WTC11 (cell line): ENCODE results near the gene MTM1. TPM values are rescaled to one million over a fixed set of nuclear protein-coding genes. Genes with fewer than 3 reads are reported as not detected.

Source experiments
- ATAC-seq: fragments of 200-7000 bp; cut with Tn5 transposase; 2 replicates; pipeline ENCODE4 v1.10.0; 2021; ENCODE audit warnings: mild to moderate bottlenecking, moderate library complexity
- CTCF ChIA-PET: fragments of 300-600 bp; sonication (Branson Sonifier 250); formaldehyde crosslinking; loops from one replicate; lab custom pipeline; 2021; ENCODE audit warnings: antibody characterized with exemption; lab: Charles Lee
- POLR2A ChIA-PET: fragments of 350-600 bp; sonication (Branson Sonifier 250); formaldehyde crosslinking; loops from one replicate; lab custom pipeline; 2021; ENCODE audit warnings: antibody characterized with exemption; lab: Charles Lee
- DNase-seq: peaks from one replicate; pipeline ENCODE4 v3.0.0; 2021; ENCODE audit warnings: low spot score
- H3K27ac Mint-ChIP-seq: 2 replicates; pipeline ENCODE4 v1.8.0; 2021; ENCODE audit warnings: mixed read lengths
- H3K27me3 Mint-ChIP-seq: 2 replicates; pipeline ENCODE4 v1.8.0; 2021; ENCODE audit warnings: low read depth, mild to moderate bottlenecking, moderate library complexity, mixed read lengths
- H3K36me3 Mint-ChIP-seq: 2 replicates; pipeline ENCODE4 v1.8.0; 2021; ENCODE audit warnings: mixed read lengths
- H3K4me1 Mint-ChIP-seq: 2 replicates; pipeline ENCODE4 v1.8.0; 2022; ENCODE audit warnings: mixed read lengths
- H3K4me3 Mint-ChIP-seq: 2 replicates; pipeline ENCODE4 v1.8.0; 2021; ENCODE audit warnings: mild to moderate bottlenecking, moderate library complexity, mixed read lengths
- H3K9me3 Mint-ChIP-seq: 2 replicates; pipeline ENCODE4 v1.8.0; 2021; ENCODE audit warnings: mixed read lengths
- AR ChIP-seq: fragments of 250-450 bp; sonication (Bioruptor Pico); IDR thresholded peaks from 2 replicates; pipeline ENCODE4 v1.9.0; 2021; ENCODE audit warnings: mild to moderate bottlenecking
- E2F5 ChIP-seq: sonication (generic); formaldehyde crosslinking; IDR thresholded peaks from 2 replicates; pipeline ENCODE4 v1.8.1; 2022; ENCODE audit warnings: mild to moderate bottlenecking, moderate library complexity, missing genetic modification reagents
- EMX1 ChIP-seq: fragments of 250-450 bp; sonication (Bioruptor Pico); IDR thresholded peaks from 2 replicates; pipeline ENCODE4 v1.8.0; 2021; ENCODE audit warnings: mild to moderate bottlenecking
- FOXJ3 ChIP-seq: sonication (generic); formaldehyde crosslinking; IDR thresholded peaks from 2 replicates; pipeline ENCODE4 v1.9.0; 2021; ENCODE audit warnings: missing genetic modification reagents, mild to moderate bottlenecking, borderline replicate concordance
- MAX ChIP-seq: sonication (generic); formaldehyde crosslinking; IDR thresholded peaks from 2 replicates; pipeline ENCODE4 v1.8.0; 2022; ENCODE audit warnings: mild to moderate bottlenecking, missing genetic modification reagents
- MXD4 ChIP-seq: fragments of 250-450 bp; sonication (Bioruptor Pico); IDR thresholded peaks from 2 replicates; pipeline ENCODE4 v1.8.0; 2021; ENCODE audit warnings: mild to moderate bottlenecking, moderate library complexity, borderline replicate concordance
- NFYB ChIP-seq: sonication (generic); formaldehyde crosslinking; conservative IDR thresholded peaks from 2 replicates; pipeline ENCODE4 v1.8.0; 2022; ENCODE audit warnings: low read depth, missing genetic modification reagents
- NR2C2 ChIP-seq: sonication (generic); formaldehyde crosslinking; IDR thresholded peaks from 2 replicates; pipeline ENCODE4 v1.8.0; 2022; ENCODE audit warnings: mild to moderate bottlenecking, missing genetic modification reagents
- NR3C1 ChIP-seq: sonication (generic); formaldehyde crosslinking; conservative IDR thresholded peaks from 2 replicates; pipeline ENCODE4 v1.8.1; 2023; ENCODE audit warnings: low read depth, mild to moderate bottlenecking, missing genetic modification reagents
- PRRX2 ChIP-seq: fragments of 250-450 bp; sonication (Bioruptor Pico); IDR thresholded peaks from 2 replicates; pipeline ENCODE4 v1.8.0; 2021; ENCODE audit warnings: mild to moderate bottlenecking
- STAT6 ChIP-seq: sonication (generic); formaldehyde crosslinking; conservative IDR thresholded peaks from 2 replicates; pipeline ENCODE4 v1.8.1; 2023; ENCODE audit warnings: mild to moderate bottlenecking, low read depth, missing genetic modification reagents, moderate library complexity
- ZNF263 ChIP-seq: sonication (generic); formaldehyde crosslinking; IDR thresholded peaks from 2 replicates; pipeline ENCODE4 v1.8.1; 2022; ENCODE audit warnings: low read depth, mild to moderate bottlenecking, moderate library complexity, missing genetic modification reagents
- total RNA-seq: library from RNA; stranded (reverse); gene quantifications from 3 replicates; pipeline ENCODE4 v1.2.3, GENCODE V29; 2021
- TF ChIP-seq, protein P1 (sequence below): sonication (generic); formaldehyde crosslinking; IDR thresholded peaks from 2 replicates; pipeline ENCODE4 v1.8.1; 2023; ENCODE audit warnings: mild to moderate bottlenecking, missing genetic modification reagents
- TF ChIP-seq, protein P2 (sequence below): sonication (generic); formaldehyde crosslinking; IDR thresholded peaks from 2 replicates; pipeline ENCODE4 v1.8.0; 2023; ENCODE audit warnings: mild to moderate bottlenecking, missing genetic modification reagents
- TF ChIP-seq, protein P3 (sequence below): fragments of 250-450 bp; sonication (Bioruptor Pico); IDR thresholded peaks from 2 replicates; pipeline ENCODE4 v1.9.0; 2021; ENCODE audit warnings: moderate library complexity, mild to moderate bottlenecking, inconsistent platforms, borderline replicate concordance
- TF ChIP-seq, protein P4 (sequence below): sonication (generic); formaldehyde crosslinking; IDR thresholded peaks from 2 replicates; pipeline ENCODE4 v1.8.1; 2022; ENCODE audit warnings: missing genetic modification reagents, borderline replicate concordance
- TF ChIP-seq, protein P5 (sequence below): sonication (generic); formaldehyde crosslinking; conservative IDR thresholded peaks from 2 replicates; pipeline ENCODE4 v1.8.1; 2022; ENCODE audit warnings: mild to moderate bottlenecking, missing genetic modification reagents

MTM1 gene
- total RNA-seq, 1 experiment from 2014 or later: 10.4 TPM

GRCh38 chrX:150581093-150581775, 12.8 kb downstream of the MTM1 start:
- TF ChIP-seq NFYB (no peak), STAT6 (no peak), ZNF263 (CRISPR knock-in tag) (no peak), E2F5 (no peak), PRRX2 (no peak), FOXJ3 (CRISPR knock-in tag) (no peak), AR (no peak), EMX1 (CRISPR knock-in tag) (no peak)
- TF ChIP-seq, protein P1, sequence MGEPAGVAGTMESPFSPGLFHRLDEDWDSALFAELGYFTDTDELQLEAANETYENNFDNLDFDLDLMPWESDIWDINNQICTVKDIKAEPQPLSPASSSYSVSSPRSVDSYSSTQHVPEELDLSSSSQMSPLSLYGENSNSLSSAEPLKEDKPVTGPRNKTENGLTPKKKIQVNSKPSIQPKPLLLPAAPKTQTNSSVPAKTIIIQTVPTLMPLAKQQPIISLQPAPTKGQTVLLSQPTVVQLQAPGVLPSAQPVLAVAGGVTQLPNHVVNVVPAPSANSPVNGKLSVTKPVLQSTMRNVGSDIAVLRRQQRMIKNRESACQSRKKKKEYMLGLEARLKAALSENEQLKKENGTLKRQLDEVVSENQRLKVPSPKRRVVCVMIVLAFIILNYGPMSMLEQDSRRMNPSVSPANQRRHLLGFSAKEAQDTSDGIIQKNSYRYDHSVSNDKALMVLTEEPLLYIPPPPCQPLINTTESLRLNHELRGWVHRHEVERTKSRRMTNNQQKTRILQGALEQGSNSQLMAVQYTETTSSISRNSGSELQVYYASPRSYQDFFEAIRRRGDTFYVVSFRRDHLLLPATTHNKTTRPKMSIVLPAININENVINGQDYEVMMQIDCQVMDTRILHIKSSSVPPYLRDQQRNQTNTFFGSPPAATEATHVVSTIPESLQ (CRISPR knock-in tag): no peak
- ATAC-seq (no peak), DNase-seq (no peak)
- Mint-ChIP-seq H3K27ac (no peak overlapping the region), H3K9me3 (peaks cover 10% of the 10 kb centered on the region; the same call in 1 of the 2 replicates), H3K36me3 (peaks cover 10% of the 10 kb centered on the region), H3K4me3 (no peak overlapping the region), H3K27me3 (no peaks in the 10 kb centered on the region), H3K4me1 (peaks cover 12% of the 10 kb centered on the region)
- POLR2A ChIA-PET: no interaction called here
- CTCF ChIA-PET: no interaction called here

- ChIA-PET POLR2A (no interaction called here), CTCF (no interaction called here)
- Mint-ChIP-seq H3K9me3 (peaks cover 10% of the 10 kb centered on the region; the same call in 1 of the 2 replicates), H3K27me3 (no peaks in the 10 kb centered on the region), H3K36me3 (peaks cover 10% of the 10 kb centered on the region), H3K27ac (no peak overlapping the region), H3K4me3 (no peak overlapping the region), H3K4me1 (peaks cover 4% of the 10 kb centered on the region)
- ATAC-seq (no peak), DNase-seq (no peak)
- TF ChIP-seq E2F5 (no peak), MAX (no peak), MXD4 (CRISPR knock-in tag) (no peak), PRRX2 (no peak), NR2C2 (no peak), NR3C1 (CRISPR knock-in tag) (no peak)
- TF ChIP-seq, protein P2, sequence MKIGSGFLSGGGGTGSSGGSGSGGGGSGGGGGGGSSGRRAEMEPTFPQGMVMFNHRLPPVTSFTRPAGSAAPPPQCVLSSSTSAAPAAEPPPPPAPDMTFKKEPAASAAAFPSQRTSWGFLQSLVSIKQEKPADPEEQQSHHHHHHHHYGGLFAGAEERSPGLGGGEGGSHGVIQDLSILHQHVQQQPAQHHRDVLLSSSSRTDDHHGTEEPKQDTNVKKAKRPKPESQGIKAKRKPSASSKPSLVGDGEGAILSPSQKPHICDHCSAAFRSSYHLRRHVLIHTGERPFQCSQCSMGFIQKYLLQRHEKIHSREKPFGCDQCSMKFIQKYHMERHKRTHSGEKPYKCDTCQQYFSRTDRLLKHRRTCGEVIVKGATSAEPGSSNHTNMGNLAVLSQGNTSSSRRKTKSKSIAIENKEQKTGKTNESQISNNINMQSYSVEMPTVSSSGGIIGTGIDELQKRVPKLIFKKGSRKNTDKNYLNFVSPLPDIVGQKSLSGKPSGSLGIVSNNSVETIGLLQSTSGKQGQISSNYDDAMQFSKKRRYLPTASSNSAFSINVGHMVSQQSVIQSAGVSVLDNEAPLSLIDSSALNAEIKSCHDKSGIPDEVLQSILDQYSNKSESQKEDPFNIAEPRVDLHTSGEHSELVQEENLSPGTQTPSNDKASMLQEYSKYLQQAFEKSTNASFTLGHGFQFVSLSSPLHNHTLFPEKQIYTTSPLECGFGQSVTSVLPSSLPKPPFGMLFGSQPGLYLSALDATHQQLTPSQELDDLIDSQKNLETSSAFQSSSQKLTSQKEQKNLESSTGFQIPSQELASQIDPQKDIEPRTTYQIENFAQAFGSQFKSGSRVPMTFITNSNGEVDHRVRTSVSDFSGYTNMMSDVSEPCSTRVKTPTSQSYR (CRISPR knock-in tag): no peak
- TF ChIP-seq, protein P3, sequence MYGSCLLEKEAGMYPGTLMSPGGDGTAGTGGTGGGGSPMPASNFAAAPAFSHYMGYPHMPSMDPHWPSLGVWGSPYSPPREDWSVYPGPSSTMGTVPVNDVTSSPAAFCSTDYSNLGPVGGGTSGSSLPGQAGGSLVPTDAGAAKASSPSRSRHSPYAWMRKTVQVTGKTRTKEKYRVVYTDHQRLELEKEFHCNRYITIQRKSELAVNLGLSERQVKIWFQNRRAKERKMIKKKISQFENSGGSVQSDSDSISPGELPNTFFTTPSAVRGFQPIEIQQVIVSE: no peak
- TF ChIP-seq, protein P4, sequence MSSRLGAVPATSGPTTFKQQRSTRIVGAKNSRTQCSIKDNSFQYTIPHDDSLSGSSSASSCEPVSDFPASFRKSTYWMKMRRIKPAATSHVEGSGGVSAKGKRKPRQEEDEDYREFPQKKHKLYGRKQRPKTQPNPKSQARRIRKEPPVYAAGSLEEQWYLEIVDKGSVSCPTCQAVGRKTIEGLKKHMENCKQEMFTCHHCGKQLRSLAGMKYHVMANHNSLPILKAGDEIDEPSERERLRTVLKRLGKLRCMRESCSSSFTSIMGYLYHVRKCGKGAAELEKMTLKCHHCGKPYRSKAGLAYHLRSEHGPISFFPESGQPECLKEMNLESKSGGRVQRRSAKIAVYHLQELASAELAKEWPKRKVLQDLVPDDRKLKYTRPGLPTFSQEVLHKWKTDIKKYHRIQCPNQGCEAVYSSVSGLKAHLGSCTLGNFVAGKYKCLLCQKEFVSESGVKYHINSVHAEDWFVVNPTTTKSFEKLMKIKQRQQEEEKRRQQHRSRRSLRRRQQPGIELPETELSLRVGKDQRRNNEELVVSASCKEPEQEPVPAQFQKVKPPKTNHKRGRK (CRISPR knock-in tag): no peak
- TF ChIP-seq, protein P5, sequence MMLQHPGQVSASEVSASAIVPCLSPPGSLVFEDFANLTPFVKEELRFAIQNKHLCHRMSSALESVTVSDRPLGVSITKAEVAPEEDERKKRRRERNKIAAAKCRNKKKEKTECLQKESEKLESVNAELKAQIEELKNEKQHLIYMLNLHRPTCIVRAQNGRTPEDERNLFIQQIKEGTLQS (CRISPR knock-in tag): no peak
These were observed 14.0 kb downstream of the MTM1 start for GRCh38 chrX:150582338-150582948.
